ENCODE data around the gene RPL22.

DNA sequence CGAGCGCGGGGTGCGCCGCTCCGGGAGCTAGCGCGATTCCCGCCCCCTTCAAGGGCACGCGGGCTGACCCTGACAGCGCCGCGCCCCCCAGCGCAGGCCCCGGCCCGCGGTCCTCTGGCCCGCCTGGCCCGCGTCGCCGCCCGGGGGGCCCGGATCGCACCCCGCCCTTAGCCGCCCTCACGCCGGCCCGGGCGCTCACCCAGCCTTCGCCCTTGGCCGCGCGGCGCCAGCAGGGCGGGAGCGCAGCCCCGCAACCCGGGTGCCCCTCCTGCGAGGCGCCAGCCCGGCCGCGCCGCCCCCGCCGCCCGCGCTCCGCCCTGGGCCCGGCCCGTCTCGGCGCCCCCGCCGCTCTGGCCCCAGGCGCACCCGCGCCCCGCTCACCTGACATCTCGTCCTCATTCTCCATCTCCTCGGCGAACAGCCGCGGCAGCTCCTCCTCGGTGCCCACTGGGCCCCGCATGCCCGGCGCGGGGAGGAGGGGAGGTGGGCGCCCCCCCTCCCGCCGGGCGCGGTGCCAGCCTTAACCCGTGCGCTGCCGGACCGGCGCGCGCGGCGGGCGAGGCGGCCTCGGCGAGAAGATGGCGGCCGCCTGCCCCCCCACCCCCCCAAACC lies 19.7 kb downstream of the RPL22 start:
- TF ChIP-seq, protein P1, sequence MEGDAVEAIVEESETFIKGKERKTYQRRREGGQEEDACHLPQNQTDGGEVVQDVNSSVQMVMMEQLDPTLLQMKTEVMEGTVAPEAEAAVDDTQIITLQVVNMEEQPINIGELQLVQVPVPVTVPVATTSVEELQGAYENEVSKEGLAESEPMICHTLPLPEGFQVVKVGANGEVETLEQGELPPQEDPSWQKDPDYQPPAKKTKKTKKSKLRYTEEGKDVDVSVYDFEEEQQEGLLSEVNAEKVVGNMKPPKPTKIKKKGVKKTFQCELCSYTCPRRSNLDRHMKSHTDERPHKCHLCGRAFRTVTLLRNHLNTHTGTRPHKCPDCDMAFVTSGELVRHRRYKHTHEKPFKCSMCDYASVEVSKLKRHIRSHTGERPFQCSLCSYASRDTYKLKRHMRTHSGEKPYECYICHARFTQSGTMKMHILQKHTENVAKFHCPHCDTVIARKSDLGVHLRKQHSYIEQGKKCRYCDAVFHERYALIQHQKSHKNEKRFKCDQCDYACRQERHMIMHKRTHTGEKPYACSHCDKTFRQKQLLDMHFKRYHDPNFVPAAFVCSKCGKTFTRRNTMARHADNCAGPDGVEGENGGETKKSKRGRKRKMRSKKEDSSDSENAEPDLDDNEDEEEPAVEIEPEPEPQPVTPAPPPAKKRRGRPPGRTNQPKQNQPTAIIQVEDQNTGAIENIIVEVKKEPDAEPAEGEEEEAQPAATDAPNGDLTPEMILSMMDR (IDR thresholded peaks at IDR 0.05; ENCODE audit: low read length), result no peak
- TF ChIP-seq EZH2 (optimal IDR thresholded peaks at IDR 0.05; ENCODE audit: low read depth, low read length), result no peak
- TF ChIP-seq EZH2phosphoT487 (IDR thresholded peaks at IDR 0.05; ENCODE audit: low read length), result no peak

All from MM.1S (cell line).